Large intestine (tissue), 12 donors: ENCODE results near the gene NDUFAF8. TPM values are rescaled to one million over a fixed set of nuclear protein-coding genes. Genes with fewer than 3 reads are reported as not detected.

ENCODE experiments used
- DNase-seq, 2 donors: peaks; one replicate each; pipeline versions ENCODE4 v3.0.0 to v3.0.0-alpha.2; 2013
- H3K27ac ChIP-seq: one replicate; pipeline ENCODE4 v1.5.1; 2013; ENCODE audit warnings: low read length
- H3K27me3 ChIP-seq: 2 replicates; pipeline ENCODE4 v1.6.1; 2013; ENCODE audit warnings: low read length; ENCODE audit not compliant: control insufficient read depth, insufficient read depth
- H3K36me3 ChIP-seq: 2 replicates; pipeline ENCODE4 v1.6.1; 2013; ENCODE audit warnings: low read length; ENCODE audit not compliant: control insufficient read depth, insufficient read depth
- H3K4me1 ChIP-seq: one replicate; pipeline ENCODE4 v1.6.1; 2013; ENCODE audit warnings: low read length; ENCODE audit not compliant: control insufficient read depth, insufficient read depth
- H3K4me3 ChIP-seq: one replicate; pipeline ENCODE4 v1.5.1; 2013; ENCODE audit warnings: low read length
- H3K9me3 ChIP-seq: one replicate; pipeline ENCODE4 v1.6.1; 2013; ENCODE audit warnings: mild to moderate bottlenecking, low read depth, low read length, moderate library complexity; ENCODE audit not compliant: control insufficient read depth
- WGBS: methylation state at CpG from one replicate; pipeline ENCODE4 v1.1.5; 2013; ENCODE audit warnings: low lambda C conversion rate; ENCODE audit not compliant: insufficient coverage; 5-methylcytosine and 5-hydroxymethylcytosine counted together
- long read RNA-seq, 11 donors: transcript quantifications; one replicate each; lab custom pipeline, GENCODE V29; 2026
- polyA plus RNA-seq: library from polyadenylated mRNA; unstranded; fragments of 120-200 nt; gene quantifications from one replicate; pipeline ENCODE4 v1.2.1, GENCODE V29; 2013

The NDUFAF8 gene, protein sequence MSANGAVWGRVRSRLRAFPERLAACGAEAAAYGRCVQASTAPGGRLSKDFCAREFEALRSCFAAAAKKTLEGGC
- 42.6 TPM for polyA plus RNA-seq
- long read RNA-seq, donor 1, transcript NDUFAF8-201 (3 exons, 615 nt), result major isoform, 20 of 21 reads
- long read RNA-seq, donor 1, partial matches to known transcripts, result 0 of 21 reads
- long read RNA-seq, donor 1, other reads (novel, unspliced or antisense), result 0 of 21 reads
- long read RNA-seq, donor 2, transcript NDUFAF8-201 (3 exons, 615 nt), result major isoform, 40 of 42 reads
- long read RNA-seq, donor 2, partial matches to known transcripts, result 0 of 42 reads
- long read RNA-seq, donor 2, other reads (novel, unspliced or antisense), result 0 of 42 reads
- long read RNA-seq, donor 3, result 0 reads
- long read RNA-seq, donor 4, partial matches to known transcripts, result 0 of 2 reads
- long read RNA-seq, donor 4, other reads (novel, unspliced or antisense), result 0 of 2 reads
- long read RNA-seq, donor 5, transcript NDUFAF8-201 (3 exons, 615 nt), result major isoform, 17 of 18 reads
- long read RNA-seq, donor 5, partial matches to known transcripts, result 0 of 18 reads
- long read RNA-seq, donor 5, other reads (novel, unspliced or antisense), result 0 of 18 reads
- long read RNA-seq, donor 6, transcript NDUFAF8-201 (3 exons, 615 nt), result major isoform, 16 of 23 reads
- long read RNA-seq, donor 6, partial matches to known transcripts, result 5 of 23 reads
- long read RNA-seq, donor 6, other reads (novel, unspliced or antisense), result 0 of 23 reads
- long read RNA-seq, donor 7, transcript NDUFAF8-201 (3 exons, 615 nt), result major isoform, 10 of 10 reads
- long read RNA-seq, donor 7, partial matches to known transcripts, result 0 of 10 reads
- long read RNA-seq, donor 7, other reads (novel, unspliced or antisense), result 0 of 10 reads
- long read RNA-seq, donor 8, transcript NDUFAF8-201 (3 exons, 615 nt), result major isoform, 42 of 42 reads
- long read RNA-seq, donor 8, partial matches to known transcripts, result 0 of 42 reads
- long read RNA-seq, donor 8, other reads (novel, unspliced or antisense), result 0 of 42 reads
- long read RNA-seq, donor 9, transcript NDUFAF8-201 (3 exons, 615 nt), result major isoform, 33 of 34 reads
- long read RNA-seq, donor 9, partial matches to known transcripts, result 0 of 34 reads
- long read RNA-seq, donor 9, other reads (novel, unspliced or antisense), result 0 of 34 reads
- long read RNA-seq, donor 10, transcript NDUFAF8-201 (3 exons, 615 nt), result major isoform, 22 of 24 reads
- long read RNA-seq, donor 10, partial matches to known transcripts, result 0 of 24 reads
- long read RNA-seq, donor 10, other reads (novel, unspliced or antisense), result 0 of 24 reads
- long read RNA-seq, donor 11, transcript NDUFAF8-201 (3 exons, 615 nt), result major isoform, 22 of 22 reads
- long read RNA-seq, donor 11, partial matches to known transcripts, result 0 of 22 reads
- long read RNA-seq, donor 11, other reads (novel, unspliced or antisense), result 0 of 22 reads

DNA sequence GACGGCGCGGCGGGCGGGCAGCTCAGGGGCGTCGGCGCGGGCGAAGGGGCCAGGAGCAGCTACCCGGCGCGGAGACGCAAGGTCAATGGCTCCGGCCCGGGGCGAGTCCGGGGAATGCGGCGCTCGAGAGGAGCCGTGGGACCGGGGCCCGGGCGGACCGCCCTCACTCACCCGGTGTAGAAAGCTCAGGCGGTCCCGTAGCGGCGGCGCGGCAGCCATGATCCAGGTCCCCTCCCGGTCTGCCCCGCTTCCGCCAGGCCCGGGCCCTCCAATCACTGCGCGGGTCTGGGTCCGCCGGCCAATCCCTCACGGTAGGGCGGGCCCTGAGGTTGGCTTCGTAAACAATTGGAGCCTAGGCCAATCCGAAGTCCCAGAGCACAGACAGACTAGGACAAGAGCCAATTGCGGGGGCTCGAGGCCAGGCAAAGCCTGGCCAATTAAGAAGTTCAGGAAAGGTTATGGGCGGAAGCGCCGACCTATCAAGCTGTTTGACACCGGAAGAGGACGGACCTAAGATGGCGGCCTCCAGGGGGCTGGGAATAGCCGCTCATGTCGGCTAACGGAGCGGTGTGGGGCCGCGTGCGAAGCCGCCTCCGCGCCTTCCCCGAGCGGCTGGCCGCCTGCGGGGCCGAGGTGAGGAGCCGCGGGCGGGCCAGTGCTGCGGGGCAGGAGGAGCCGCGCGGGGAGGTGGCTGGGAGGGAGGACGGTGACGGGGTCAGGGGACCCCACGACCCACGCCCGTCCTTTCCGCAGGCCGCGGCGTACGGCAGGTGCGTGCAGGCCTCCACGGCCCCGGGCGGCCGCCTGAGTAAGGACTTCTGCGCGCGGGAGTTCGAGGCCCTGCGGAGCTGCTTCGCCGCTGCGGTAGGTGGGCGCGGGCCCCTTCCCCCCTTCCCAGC is at the start of gene NDUFAF8, which contains the start of gene TEPSIN:
Gene NDUFAF8, plus strand, starts transcription at position 504 of the 899 bp plus-strand sequence. Its CDS starts 46 bp downstream, at position 550.
Gene TEPSIN, minus strand, starts transcription at position 241 of the 899 bp plus-strand sequence. Its CDS starts 22 bp downstream, at position 219.
- peak; percentile 98 to 99 for DNase-seq
- H3K9me3 ChIP-seq, result no peaks in the 10 kb centered on the region
- peak within 1 kb of the TSS; percentile 75 for H3K4me3 ChIP-seq
- no peaks in the 10 kb centered on the region for H3K27me3 ChIP-seq
- H3K27ac ChIP-seq, result no peak within 1 kb of the TSS
- peaks cover 17% of the 10 kb centered on the region for H3K4me1 ChIP-seq
- H3K36me3 ChIP-seq, result peaks cover 10% of the 10 kb centered on the region
- no CpG with 5 or more reads among the region's 100 CpGs for WGBS

DNA sequence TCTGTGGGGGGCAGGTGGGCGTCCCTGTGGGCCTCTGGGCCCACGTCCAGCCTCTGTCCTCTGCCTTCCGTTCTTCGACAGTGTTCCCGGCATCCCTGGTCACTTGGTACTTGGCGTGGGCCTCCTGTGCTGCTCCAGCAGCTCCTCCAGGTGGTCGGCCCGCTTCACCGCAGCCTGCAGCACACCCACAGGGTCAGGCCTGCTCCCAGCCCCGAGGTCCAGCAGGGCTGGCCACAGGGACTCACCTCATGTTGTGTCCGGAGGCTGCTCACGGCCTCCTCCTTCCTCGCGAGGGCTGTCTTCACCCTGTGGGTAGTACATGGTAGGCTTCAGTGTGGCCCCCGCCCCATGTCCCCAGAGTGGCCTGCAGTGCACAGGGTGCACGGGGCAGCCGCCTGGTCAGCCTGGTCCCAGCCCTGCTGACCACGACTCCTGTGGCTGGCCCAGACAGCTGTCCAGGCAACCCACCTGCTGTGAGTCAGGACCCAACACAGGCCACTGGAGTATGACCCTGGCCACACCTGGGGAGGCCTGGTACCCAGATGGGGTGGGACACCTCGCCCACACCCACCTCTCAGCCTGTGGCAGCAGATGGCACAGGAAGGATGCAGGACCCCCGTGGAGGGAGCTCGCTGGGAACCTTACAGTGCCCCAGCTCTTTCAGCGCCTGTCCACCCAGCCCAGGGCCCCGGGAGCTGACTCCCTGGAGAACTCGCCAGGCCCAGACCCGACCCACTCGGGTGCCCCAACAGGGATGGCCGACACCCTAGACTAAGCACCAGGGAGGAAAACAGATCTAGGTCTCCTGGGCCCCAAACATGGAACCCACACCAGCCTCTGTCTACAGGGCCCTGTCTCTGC is 49.2 kb upstream of the NDUFAF8 start:
- Histone ChIP-seq H3K27ac (no peak overlapping the region), H3K36me3 (peaks cover 5% of the 10 kb centered on the region), H3K27me3 (no peaks in the 10 kb centered on the region), H3K4me3 (no peak overlapping the region), H3K4me1 (peaks cover 4% of the 10 kb centered on the region), H3K9me3 (no peaks in the 10 kb centered on the region)
- DNase-seq, result no peak
- WGBS, result no CpG with 5 or more reads among the region's 27 CpGs

DNA sequence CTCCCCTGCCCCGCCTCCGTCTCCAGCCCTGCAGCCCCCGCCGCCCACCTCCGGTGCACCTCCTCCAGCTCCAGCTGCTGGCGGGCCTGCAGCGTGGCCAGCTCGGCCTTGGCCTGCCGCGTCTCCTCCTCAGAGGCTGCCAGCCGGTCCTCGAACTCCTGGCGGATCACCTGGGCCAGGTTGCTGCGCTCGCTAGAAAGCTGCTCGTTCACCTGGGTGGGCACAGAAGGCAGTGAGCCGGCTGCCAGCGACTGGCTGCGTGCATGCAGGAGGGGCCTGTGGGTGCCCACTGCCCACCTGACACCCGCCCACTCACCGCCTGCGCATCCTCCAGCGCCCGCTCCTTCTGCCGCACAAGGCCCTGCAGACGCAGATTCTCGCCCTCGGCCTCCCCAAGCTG is 48.5 kb upstream of the NDUFAF8 start:
- no peak overlapping the region for H3K4me3 ChIP-seq
- no peak overlapping the region for H3K27ac ChIP-seq
- peaks cover 5% of the 10 kb centered on the region for H3K36me3 ChIP-seq
- no CpG with 5 or more reads among the region's 28 CpGs for WGBS
- H3K9me3 ChIP-seq, result no peaks in the 10 kb centered on the region
- no peak for DNase-seq
- H3K27me3 ChIP-seq, result no peaks in the 10 kb centered on the region
- peaks cover 4% of the 10 kb centered on the region for H3K4me1 ChIP-seq

DNA sequence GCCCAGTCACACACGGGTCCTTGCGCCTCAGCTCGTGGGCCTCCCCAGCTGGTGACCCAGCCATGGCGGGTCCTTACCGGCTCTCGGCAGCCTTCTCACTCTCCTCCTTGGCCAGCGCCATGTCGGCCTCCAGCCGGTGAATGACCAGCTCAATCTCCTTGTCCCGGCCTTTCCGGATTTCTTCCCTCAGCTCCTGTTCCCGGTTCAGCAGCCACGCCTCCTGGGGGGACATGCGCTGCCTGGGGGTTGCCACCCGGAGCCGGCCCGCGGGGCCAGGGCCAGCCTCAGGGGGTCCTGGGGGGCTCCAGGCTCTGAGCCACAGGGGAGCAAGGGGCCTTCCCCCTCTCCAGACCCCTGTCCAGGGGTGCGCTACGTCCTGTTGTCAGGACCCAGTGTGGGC is 48.0 kb upstream of the NDUFAF8 start:
- no peaks in the 10 kb centered on the region for H3K9me3 ChIP-seq
- H3K4me1 ChIP-seq, result peaks cover under 1% of the 10 kb centered on the region
- no peak overlapping the region for H3K27ac ChIP-seq
- no peak for DNase-seq
- peaks cover 5% of the 10 kb centered on the region for H3K36me3 ChIP-seq
- WGBS, result no CpG with 5 or more reads among the region's 20 CpGs
- no peaks in the 10 kb centered on the region for H3K27me3 ChIP-seq
- no peak overlapping the region for H3K4me3 ChIP-seq

DNA sequence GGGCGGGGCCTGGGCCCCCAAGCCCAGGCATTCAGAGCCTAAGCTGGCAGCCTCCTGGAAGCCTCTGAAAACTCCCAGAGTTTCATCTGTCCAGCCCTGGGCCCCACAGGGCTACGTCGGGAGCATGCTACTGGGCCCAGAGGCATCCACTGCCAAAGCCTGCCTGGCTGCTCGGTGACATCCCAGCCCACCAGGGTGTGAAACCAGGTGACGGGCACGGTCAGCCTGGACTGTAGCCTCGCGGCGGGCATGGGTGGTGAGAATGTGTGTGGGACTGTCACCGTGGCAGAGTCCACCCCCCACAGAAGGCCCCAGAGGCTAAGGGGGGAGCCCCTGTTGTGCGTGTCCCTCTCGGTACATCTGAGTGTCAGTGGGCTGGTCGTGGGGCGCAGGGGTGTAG is 47.5 kb upstream of the NDUFAF8 start:
- H3K4me3 ChIP-seq, result no peak overlapping the region
- no peaks in the 10 kb centered on the region for H3K9me3 ChIP-seq
- H3K4me1 ChIP-seq, result no peaks in the 10 kb centered on the region
- no CpG with 5 or more reads among the region's 14 CpGs for WGBS
- H3K27ac ChIP-seq, result no peak overlapping the region
- H3K36me3 ChIP-seq, result peaks cover 10% of the 10 kb centered on the region
- no peaks in the 10 kb centered on the region for H3K27me3 ChIP-seq
- DNase-seq, result no peak

DNA sequence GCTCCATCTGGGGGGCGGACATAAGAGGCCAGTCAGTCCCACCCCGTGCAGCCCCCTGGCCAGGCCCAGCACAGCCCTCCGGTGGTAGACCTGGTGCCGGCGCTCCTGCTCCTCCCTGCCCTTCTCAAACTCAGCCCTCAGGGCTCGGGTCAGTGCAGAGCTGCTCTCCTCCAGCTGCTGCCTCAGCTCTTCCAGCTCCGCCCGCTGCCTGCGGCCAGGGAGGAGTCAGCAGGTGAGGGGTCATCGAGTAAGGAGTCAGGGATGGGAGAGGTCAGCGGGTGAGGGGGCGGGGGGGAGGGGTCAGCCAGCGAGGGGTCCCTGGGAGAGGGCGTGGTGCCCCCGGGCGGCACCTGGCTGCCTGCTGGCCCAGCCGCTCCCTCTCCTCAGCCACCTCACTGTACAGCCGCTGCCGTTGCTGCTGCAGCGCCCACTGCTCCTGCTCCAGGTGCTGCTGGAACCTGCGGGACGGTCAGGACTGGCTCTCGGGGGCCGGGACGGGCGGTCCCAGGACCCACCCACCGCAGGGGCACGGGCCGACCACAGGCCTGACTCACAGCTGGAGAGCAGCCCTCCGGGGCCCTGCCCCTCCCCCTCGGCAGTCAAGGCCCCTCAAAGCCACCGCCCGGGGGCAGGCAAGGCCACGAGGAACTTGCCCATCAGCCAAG is 46.6 kb upstream of the NDUFAF8 start:
- Histone ChIP-seq H3K36me3 (peaks cover 13% of the 10 kb centered on the region), H3K27ac (no peak overlapping the region), H3K4me3 (no peak overlapping the region), H3K4me1 (no peaks in the 10 kb centered on the region), H3K9me3 (no peaks in the 10 kb centered on the region), H3K27me3 (no peaks in the 10 kb centered on the region)
- no CpG with 5 or more reads among the region's 34 CpGs for WGBS
- no peak for DNase-seq

DNA sequence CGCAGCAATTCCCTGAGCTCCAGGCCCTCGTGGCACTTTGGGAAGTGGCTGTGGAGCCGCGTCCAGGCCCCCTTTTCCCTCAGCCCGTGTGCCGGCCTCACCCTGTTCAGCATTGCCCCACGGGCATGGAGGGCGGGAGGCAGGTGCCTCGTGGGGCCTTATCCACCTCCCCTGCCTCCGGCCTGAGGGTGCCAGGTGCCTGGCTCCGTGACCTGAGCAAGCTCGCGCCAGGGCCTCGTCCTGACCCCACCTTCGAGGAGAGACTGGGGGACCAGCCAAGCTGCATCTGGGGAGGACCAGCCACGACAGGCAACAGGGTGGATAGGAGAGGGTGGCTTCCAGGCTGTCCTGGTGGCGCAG is 46.1 kb upstream of the NDUFAF8 start:
- Histone ChIP-seq H3K4me1 (no peaks in the 10 kb centered on the region), H3K27me3 (no peaks in the 10 kb centered on the region), H3K36me3 (peaks cover 13% of the 10 kb centered on the region), H3K4me3 (no peak overlapping the region), H3K9me3 (no peaks in the 10 kb centered on the region), H3K27ac (no peak overlapping the region)
- DNase-seq, result no peak
- no CpG with 5 or more reads among the region's 17 CpGs for WGBS

DNA sequence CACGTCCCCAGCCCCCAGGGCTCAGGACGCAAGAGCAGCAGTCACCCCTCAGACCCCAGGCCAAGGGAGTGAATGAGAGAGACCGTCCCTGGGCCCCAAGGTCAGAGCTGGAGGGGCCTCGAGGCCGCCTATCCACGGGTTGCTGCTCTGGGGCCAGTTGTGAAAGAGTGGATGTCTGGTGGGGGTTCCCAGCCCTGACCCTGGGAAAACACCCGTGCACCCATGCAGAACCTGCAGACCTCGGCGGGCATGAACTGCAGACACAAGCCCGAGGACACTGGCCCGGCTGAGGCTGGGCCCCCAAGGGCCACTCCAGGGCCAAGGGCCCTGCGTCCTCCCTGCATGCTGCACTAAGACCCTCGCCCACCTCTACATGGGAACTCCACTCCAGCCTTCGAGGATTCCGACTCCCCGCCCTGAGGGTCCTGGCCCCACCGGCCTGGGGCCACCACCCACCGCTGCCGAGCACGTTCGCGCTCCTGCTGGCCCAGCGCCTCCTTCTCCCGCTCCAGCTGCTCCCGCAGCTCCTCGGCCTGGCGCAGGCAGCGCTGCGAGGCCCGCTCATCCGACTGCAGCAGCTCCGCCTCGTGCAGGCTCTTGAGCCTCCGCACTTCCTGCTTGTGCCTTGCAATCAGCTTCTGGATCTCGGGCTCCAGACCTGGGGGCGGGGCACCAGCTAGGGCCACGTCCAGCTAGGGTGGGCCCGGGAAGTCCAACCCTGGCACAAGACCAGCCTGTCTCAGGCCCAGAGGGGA is 45.5 kb upstream of the NDUFAF8 start:
- no peak for DNase-seq
- Histone ChIP-seq H3K27ac (no peak overlapping the region), H3K36me3 (peaks cover 13% of the 10 kb centered on the region)

More for the DNA sequence above, 45.5 kb upstream of the NDUFAF8 start:
- no peaks in the 10 kb centered on the region for H3K9me3 ChIP-seq
- H3K27me3 ChIP-seq, result no peaks in the 10 kb centered on the region
- H3K4me1 ChIP-seq, result no peaks in the 10 kb centered on the region
- H3K4me3 ChIP-seq, result no peak overlapping the region
- 60% methylated on average over 1 of the region's 38 CpGs for WGBS
